HepG2 (cell line): ENCODE data around the gene DNAJB5. TPM values are rescaled to one million over a fixed set of nuclear protein-coding genes. Genes with fewer than 3 reads are reported as not detected.
A peak's percentile ranks its signal among the peaks of the same experiment; 100 is the strongest.

Source experiments
- ATAC-seq: fragments of 200-7000 bp; cut with Tn5 transposase; 3 replicates; pipeline ENCODE4 v1.9.1; 2020; ENCODE audit warnings: mild to moderate bottlenecking, moderate library complexity
- BruUV-seq: library from RNA; stranded (reverse); fragments of 400-500 nt; replicated peaks from 2 replicates; lab custom pipeline; 2021; lab: Mats Ljungman, UMichigan
- CTCF ChIA-PET: fragments of 300-600 bp; formaldehyde crosslinking; extraction: SDS; loops from one replicate; lab custom pipeline; 2021; ENCODE audit warnings: low total read pairs, inconsistent platforms, low intra/inter-chr PET ratio; lab: Yijun Ruan, JAX
- POLR2A ChIA-PET: fragments of 350-600 bp; sonication (Branson Sonifier 250); formaldehyde crosslinking; loops from one replicate; lab custom pipeline; 2020; ENCODE audit warnings: antibody characterized with exemption, inconsistent platforms; lab: Yijun Ruan, JAX
- DNase-seq: peaks from one replicate; pipeline ENCODE4 v3.0.0-alpha.2; 2015; ENCODE audit warnings: low spot score
- FAIRE-seq: peaks from 3 replicates; lab custom pipeline; 2011; peaks lifted over from hg19 to GRCh38; lab: Jason Lieb, UNC
- H2AFZ ChIP-seq: one replicate; pipeline ENCODE4 v1.6.1; 2011; ENCODE audit warnings: low read length, inconsistent platforms
- H3K27ac ChIP-seq: fragments of 300-600 bp; 3 replicates; pipeline ENCODE4 v1.8.0; 2011; ENCODE audit warnings: mixed run types, mild to moderate bottlenecking, mixed read lengths, low read length, inconsistent platforms; ENCODE audit not compliant: insufficient read depth; ENCODE audit errors: extremely low read length
- H3K27me3 ChIP-seq, 2 experiments: fragments of 200-600 bp in 1 of 2; 2 replicates in 1 of 2; 3 replicates in 1 of 2; pipeline versions ENCODE4 v1.6.0 to v1.8.0; 2011; ENCODE audit warnings: low read length in 2 of 2, mild to moderate bottlenecking in 2 of 2, moderate library complexity in 2 of 2, inconsistent platforms in 1 of 2; ENCODE audit not compliant: insufficient read depth in 2 of 2, control insufficient read depth in 1 of 2
- H3K36me3 ChIP-seq, 2 experiments: fragments of 200-600 bp in 1 of 2; replicated peaks in 1 of 2; 2 replicates in 1 of 2; 3 replicates in 1 of 2; pipeline versions ENCODE4 v1.5.1 to v1.8.0; 2011; ENCODE audit warnings: low read length in 2 of 2, inconsistent platforms in 1 of 2; ENCODE audit not compliant: insufficient read depth in 2 of 2, control insufficient read depth in 1 of 2
- H3K4me1 ChIP-seq: 2 replicates; pipeline ENCODE4 v1.5.1; 2012; ENCODE audit warnings: low read length, inconsistent platforms; ENCODE audit not compliant: insufficient read depth
- H3K4me2 ChIP-seq: 2 replicates; pipeline ENCODE4 v1.6.0; 2011; ENCODE audit warnings: low read depth, low read length, inconsistent platforms
- H3K4me3 ChIP-seq, 3 experiments: fragments of 200-600 bp in 1 of 3; sonication (generic), shearing (Covaris generic) in 1 of 3; replicated peaks in 1 of 3; 2 replicates each; pipeline ENCODE4 v1.5.1; 2011 to 2016; ENCODE audit warnings: low read length in 3 of 3, inconsistent platforms in 2 of 3, low read depth in 2 of 3, mild to moderate bottlenecking in 2 of 3, control low read depth in 1 of 3, mixed read lengths in 1 of 3; ENCODE audit not compliant: insufficient read depth in 1 of 3
- H3K79me2 ChIP-seq: one replicate; pipeline ENCODE4 v1.6.1; 2011; ENCODE audit warnings: low read length, inconsistent platforms; ENCODE audit not compliant: insufficient read depth
- H3K9ac ChIP-seq: 2 replicates; pipeline ENCODE4 v1.6.0; 2011; ENCODE audit warnings: mild to moderate bottlenecking, low read depth, low read length, inconsistent platforms; ENCODE audit not compliant: insufficient read depth
- H3K9me3 ChIP-seq: 2 replicates; pipeline ENCODE4 v1.5.1; 2012; ENCODE audit warnings: mild to moderate bottlenecking, low read length
- H4K20me1 ChIP-seq: 2 replicates; pipeline ENCODE4 v1.6.0; 2011; ENCODE audit warnings: inconsistent platforms, mild to moderate bottlenecking, low read length, moderate library complexity; ENCODE audit not compliant: insufficient read depth
- GLI4 ChIP-seq: sonication (generic); formaldehyde crosslinking; IDR thresholded peaks from 2 replicates; pipeline ENCODE4 v1.5.1; 2020; ENCODE audit warnings: missing genetic modification reagents, mild to moderate bottlenecking, moderate library complexity, borderline replicate concordance
- KDM2A ChIP-seq: sonication (generic); formaldehyde crosslinking; IDR thresholded peaks from 2 replicates; pipeline ENCODE4 v1.4.0; 2020; ENCODE audit warnings: low read depth, missing genetic modification reagents, borderline replicate concordance
- RAD51 ChIP-seq: fragments of 450-650 bp; IDR thresholded peaks from 2 replicates; pipeline ENCODE4 v1.6.1; 2016; ENCODE audit warnings: borderline replicate concordance
- SIX4 ChIP-seq: sonication (generic); formaldehyde crosslinking; IDR thresholded peaks from 2 replicates; pipeline ENCODE4 v1.4.0; 2020; ENCODE audit warnings: missing genetic modification reagents
- ZBTB7A ChIP-seq: sonication (generic); formaldehyde crosslinking; IDR thresholded peaks from 2 replicates; pipeline ENCODE4 v1.8.0; 2022; ENCODE audit warnings: mild to moderate bottlenecking, missing genetic modification reagents
- WGBS: methylation state at CpG from one replicate; pipeline ENCODE4 v1.1.6; 2017; ENCODE audit warnings: low lambda C conversion rate; 5-methylcytosine and 5-hydroxymethylcytosine counted together
- in situ Hi-C: cut with HindIII; loops from 2 replicates; pipeline ENCODE4 v1.10.0; 2017; ENCODE audit warnings: low pct_unique_long_range_greater_than_20kb; ENCODE audit not compliant: extremely low pct_ligation_motif_present
- intact Hi-C: fragments of 100-400 bp; cut with micrococcal nuclease; formaldehyde crosslinking; loops from one replicate; pipeline ENCODE4 v1.10.0; 2022; ENCODE audit not compliant: unreplicated experiment
- polyA plus RNA-seq, 8 experiments: library from polyadenylated mRNA; depleted of rRNA in 3 of 8; stranded (reverse) in 7 of 8; unstranded in 1 of 8; fragments of >200 nt; fragmentation: Illumina TruSeq in 4 of 8; extraction: Trizol in 4 of 8; gene quantifications; 2 replicates each; pipeline versions ENCODE4 v1.2.1 to v1.2.3, GENCODE V29; 2011 to 2016; ENCODE audit warnings: low read depth in 4 of 8, missing spikeins in 1 of 8, mixed read lengths in 1 of 8; ENCODE audit not compliant: insufficient read depth in 1 of 8
- total RNA-seq, 5 experiments: library from RNA; depleted of rRNA; stranded (reverse); fragments of >200 nt; fragmentation: Illumina TruSeq; extraction: Trizol; gene quantifications; 2 replicates each; pipeline ENCODE4 v1.2.3, GENCODE V29; 2016; ENCODE audit warnings: low read depth in 1 of 5
- TF ChIP-seq, protein P1 (sequence below): sonication (generic); formaldehyde crosslinking; IDR thresholded peaks from 2 replicates; pipeline ENCODE4 v1.4.0; 2020; ENCODE audit warnings: missing genetic modification reagents
- TF ChIP-seq, protein P2 (sequence below): sonication (generic); formaldehyde crosslinking; IDR thresholded peaks from 2 replicates; pipeline ENCODE4 v1.4.0; 2020; ENCODE audit warnings: missing genetic modification reagents
- TF ChIP-seq, protein P3 (sequence below): sonication (generic); formaldehyde crosslinking; IDR thresholded peaks from 2 replicates; pipeline ENCODE4 v1.8.1; 2023; ENCODE audit warnings: mild to moderate bottlenecking, inconsistent platforms, moderate library complexity, missing genetic modification reagents, borderline replicate concordance
- TF ChIP-seq, protein P4 (sequence below): sonication (generic); formaldehyde crosslinking; IDR thresholded peaks from 2 replicates; pipeline ENCODE4 v1.5.1; 2020; ENCODE audit warnings: mild to moderate bottlenecking, missing genetic modification reagents, moderate library complexity

Gene DNAJB5
- total and polyA plus RNA-seq, 2 of the 13 experiments (the other 11 are each of a cell fraction or from before 2014, with no cell fraction given) = 0.40 to 0.69 TPM

DNA sequence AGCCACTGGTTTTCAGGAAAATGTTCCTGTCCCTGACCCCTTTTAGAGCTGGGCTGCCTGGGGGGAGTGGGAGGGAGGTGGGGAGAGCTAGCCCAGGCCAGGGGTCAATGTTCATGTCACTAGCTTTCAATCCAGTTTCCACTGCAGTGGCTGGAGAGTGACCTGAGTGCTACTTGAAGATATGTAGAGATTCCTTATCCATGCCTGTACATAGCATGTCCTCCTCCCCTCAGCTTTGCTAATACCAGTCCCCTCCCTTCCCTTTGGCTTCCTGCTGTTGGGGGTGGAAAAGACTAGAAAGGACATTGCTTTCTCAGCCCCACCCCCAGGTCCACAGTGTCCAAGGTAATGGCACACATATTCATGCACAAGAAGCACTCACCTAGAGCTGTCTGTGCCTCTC lies 7.8 kb downstream of the DNAJB5 start (continued):
- TF ChIP-seq, protein P1, sequence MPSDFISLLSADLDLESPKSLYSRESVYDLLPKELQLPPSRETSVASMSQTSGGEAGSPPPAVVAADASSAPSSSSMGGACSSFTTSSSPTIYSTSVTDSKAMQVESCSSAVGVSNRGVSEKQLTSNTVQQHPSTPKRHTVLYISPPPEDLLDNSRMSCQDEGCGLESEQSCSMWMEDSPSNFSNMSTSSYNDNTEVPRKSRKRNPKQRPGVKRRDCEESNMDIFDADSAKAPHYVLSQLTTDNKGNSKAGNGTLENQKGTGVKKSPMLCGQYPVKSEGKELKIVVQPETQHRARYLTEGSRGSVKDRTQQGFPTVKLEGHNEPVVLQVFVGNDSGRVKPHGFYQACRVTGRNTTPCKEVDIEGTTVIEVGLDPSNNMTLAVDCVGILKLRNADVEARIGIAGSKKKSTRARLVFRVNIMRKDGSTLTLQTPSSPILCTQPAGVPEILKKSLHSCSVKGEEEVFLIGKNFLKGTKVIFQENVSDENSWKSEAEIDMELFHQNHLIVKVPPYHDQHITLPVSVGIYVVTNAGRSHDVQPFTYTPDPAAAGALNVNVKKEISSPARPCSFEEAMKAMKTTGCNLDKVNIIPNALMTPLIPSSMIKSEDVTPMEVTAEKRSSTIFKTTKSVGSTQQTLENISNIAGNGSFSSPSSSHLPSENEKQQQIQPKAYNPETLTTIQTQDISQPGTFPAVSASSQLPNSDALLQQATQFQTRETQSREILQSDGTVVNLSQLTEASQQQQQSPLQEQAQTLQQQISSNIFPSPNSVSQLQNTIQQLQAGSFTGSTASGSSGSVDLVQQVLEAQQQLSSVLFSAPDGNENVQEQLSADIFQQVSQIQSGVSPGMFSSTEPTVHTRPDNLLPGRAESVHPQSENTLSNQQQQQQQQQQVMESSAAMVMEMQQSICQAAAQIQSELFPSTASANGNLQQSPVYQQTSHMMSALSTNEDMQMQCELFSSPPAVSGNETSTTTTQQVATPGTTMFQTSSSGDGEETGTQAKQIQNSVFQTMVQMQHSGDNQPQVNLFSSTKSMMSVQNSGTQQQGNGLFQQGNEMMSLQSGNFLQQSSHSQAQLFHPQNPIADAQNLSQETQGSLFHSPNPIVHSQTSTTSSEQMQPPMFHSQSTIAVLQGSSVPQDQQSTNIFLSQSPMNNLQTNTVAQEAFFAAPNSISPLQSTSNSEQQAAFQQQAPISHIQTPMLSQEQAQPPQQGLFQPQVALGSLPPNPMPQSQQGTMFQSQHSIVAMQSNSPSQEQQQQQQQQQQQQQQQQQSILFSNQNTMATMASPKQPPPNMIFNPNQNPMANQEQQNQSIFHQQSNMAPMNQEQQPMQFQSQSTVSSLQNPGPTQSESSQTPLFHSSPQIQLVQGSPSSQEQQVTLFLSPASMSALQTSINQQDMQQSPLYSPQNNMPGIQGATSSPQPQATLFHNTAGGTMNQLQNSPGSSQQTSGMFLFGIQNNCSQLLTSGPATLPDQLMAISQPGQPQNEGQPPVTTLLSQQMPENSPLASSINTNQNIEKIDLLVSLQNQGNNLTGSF = no peak
- TF ChIP-seq, protein P2, sequence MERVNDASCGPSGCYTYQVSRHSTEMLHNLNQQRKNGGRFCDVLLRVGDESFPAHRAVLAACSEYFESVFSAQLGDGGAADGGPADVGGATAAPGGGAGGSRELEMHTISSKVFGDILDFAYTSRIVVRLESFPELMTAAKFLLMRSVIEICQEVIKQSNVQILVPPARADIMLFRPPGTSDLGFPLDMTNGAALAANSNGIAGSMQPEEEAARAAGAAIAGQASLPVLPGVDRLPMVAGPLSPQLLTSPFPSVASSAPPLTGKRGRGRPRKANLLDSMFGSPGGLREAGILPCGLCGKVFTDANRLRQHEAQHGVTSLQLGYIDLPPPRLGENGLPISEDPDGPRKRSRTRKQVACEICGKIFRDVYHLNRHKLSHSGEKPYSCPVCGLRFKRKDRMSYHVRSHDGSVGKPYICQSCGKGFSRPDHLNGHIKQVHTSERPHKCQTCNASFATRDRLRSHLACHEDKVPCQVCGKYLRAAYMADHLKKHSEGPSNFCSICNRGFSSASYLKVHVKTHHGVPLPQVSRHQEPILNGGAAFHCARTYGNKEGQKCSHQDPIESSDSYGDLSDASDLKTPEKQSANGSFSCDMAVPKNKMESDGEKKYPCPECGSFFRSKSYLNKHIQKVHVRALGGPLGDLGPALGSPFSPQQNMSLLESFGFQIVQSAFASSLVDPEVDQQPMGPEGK = 0 out of 2 replicates have a peak, but pooled peaks have one; percentile 36

DNA sequence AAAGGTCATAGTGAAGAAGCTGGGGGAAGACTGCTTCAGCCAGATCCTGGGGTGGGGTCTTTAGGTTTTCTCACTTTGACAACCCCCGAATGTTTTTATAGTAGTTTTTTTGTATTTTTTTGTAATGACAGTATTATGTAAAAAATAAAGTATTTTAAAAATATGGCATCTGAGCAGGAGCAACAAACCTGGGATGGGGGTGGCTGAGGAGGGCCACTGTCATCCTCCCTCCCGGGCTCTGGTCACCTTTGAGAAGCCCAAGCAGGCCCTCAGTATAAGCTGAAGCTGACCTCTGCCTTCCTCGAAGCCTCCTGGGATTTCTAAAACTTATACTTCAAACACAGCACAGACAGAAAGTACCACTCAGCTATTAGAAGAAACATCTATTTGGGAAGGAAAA lies 8.7 kb downstream of the DNAJB5 start:
- BruUV-seq = no TSS peak
- intact Hi-C loops = no loop called here
- no peak for ATAC-seq
- no peak for DNase-seq
- no peaks in the 10 kb centered on the region for H3K36me3 ChIP-seq
- no peak overlapping the region for H2AFZ ChIP-seq
- in situ Hi-C loops = no loop called here
- H3K79me2 ChIP-seq = no peaks in the 10 kb centered on the region
- H3K27me3 ChIP-seq = no peaks in the 10 kb centered on the region
- FAIRE-seq = no peak
- no peaks in the 10 kb centered on the region for H4K20me1 ChIP-seq
- 61% methylated on average over 3 of the region's 3 CpGs for WGBS
- no peaks in the 10 kb centered on the region for H3K9me3 ChIP-seq
- no peak overlapping the region for H3K4me3 ChIP-seq
- peaks cover 34% of the 10 kb centered on the region for H3K4me1 ChIP-seq
- H3K4me2 ChIP-seq = no peak overlapping the region
- H3K27ac ChIP-seq = no peak overlapping the region
- H3K9ac ChIP-seq = no peak overlapping the region
- ChIA-PET POLR2A (no interaction called here), CTCF (no interaction called here)
- TF ChIP-seq ZBTB7A = no peak
- TF ChIP-seq GLI4 = no peak
- TF ChIP-seq, protein P3, sequence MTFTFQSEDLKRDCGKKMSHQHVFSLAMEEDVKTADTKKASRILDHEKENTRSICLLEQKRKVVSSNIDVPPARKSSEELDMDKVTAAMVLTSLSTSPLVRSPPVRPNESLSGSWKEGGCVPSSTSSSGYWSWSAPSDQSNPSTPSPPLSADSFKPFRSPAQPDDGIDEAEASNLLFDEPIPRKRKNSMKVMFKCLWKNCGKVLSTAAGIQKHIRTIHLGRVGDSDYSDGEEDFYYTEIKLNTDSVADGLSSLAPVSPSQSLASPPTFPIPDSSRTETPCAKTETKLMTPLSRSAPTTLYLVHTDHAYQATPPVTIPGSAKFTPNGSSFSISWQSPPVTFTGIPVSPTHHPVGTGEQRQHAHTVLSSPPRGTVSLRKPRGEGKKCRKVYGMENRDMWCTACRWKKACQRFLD (CRISPR knock-in tag) = no peak
- TF ChIP-seq KDM2A (CRISPR knock-in tag) = no peak
- no peak for TF ChIP-seq SIX4 (CRISPR knock-in tag)
- no peak for TF ChIP-seq RAD51
- TF ChIP-seq, protein P4, sequence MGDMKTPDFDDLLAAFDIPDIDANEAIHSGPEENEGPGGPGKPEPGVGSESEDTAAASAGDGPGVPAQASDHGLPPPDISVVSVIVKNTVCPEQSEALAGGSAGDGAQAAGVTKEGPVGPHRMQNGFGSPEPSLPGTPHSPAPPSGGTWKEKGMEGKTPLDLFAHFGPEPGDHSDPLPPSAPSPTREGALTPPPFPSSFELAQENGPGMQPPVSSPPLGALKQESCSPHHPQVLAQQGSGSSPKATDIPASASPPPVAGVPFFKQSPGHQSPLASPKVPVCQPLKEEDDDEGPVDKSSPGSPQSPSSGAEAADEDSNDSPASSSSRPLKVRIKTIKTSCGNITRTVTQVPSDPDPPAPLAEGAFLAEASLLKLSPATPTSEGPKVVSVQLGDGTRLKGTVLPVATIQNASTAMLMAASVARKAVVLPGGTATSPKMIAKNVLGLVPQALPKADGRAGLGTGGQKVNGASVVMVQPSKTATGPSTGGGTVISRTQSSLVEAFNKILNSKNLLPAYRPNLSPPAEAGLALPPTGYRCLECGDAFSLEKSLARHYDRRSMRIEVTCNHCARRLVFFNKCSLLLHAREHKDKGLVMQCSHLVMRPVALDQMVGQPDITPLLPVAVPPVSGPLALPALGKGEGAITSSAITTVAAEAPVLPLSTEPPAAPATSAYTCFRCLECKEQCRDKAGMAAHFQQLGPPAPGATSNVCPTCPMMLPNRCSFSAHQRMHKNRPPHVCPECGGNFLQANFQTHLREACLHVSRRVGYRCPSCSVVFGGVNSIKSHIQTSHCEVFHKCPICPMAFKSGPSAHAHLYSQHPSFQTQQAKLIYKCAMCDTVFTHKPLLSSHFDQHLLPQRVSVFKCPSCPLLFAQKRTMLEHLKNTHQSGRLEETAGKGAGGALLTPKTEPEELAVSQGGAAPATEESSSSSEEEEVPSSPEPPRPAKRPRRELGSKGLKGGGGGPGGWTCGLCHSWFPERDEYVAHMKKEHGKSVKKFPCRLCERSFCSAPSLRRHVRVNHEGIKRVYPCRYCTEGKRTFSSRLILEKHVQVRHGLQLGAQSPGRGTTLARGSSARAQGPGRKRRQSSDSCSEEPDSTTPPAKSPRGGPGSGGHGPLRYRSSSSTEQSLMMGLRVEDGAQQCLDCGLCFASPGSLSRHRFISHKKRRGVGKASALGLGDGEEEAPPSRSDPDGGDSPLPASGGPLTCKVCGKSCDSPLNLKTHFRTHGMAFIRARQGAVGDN (CRISPR knock-in tag) = no peak
